Right ventricle myocardium inferior (tissue), 1 donor: ENCODE results near the gene FAM228B. TPM values are rescaled to one million over a fixed set of nuclear protein-coding genes. Genes with fewer than 3 reads are reported as not detected.
"Not testable (repeated sequence)": the region's sequence is repeated elsewhere in the genome, so short reads cannot be mapped to it uniquely, and the experiment has no call there.

Source experiments
- ATAC-seq: fragments of 200-7000 bp; cut with Tn5 transposase; one replicate; pipeline ENCODE4 v1.9.1; 2020; ENCODE audit warnings: mild to moderate bottlenecking, moderate library complexity
- DNase-seq: peaks from one replicate; pipeline ENCODE4 v3.0.0; 2021; ENCODE audit errors: missing footprints
- intact Hi-C: fragments of 100-400 bp; cut with DNase I; formaldehyde crosslinking; loops from one replicate; pipeline ENCODE4 v1.11.0; 2022
- total RNA-seq: library from RNA; stranded (reverse); fragmentation: NEBNext Ultra II Directional; extraction: Animal tissue kit (Norgen Biotek cat#: 25700); gene quantifications from one replicate; pipeline ENCODE4 v1.2.1, GENCODE V29; 2021
- donor health status: DM: no; HTN: yes; CAD: no; lungs with severe emphysema.

The FAM228B gene
- total RNA-seq, 1 donor from 2014 or later: 21.8 TPM

DNA sequence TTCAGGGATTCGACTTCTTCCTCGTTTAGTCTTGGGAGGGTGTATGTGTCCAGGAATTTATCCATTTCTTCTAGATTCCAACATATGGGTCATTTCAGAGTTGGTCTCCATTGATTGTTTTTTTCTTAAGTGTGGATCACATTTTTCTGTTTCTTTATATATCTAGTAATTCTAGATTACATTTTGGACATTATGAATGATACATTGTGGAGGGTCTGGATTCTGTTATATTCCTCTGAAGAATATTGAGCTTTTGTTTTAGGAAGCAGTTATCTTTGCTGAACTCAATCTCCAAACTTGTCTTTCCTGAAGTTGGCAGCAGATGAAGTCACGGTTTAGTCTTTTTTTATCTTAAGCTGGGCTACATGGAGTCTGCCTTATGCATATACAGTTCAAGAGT is 9.3 kb downstream of the FAM228B start:
- intact Hi-C loops: no loop called here
- no peak for ATAC-seq
- no peak for DNase-seq

DNA sequence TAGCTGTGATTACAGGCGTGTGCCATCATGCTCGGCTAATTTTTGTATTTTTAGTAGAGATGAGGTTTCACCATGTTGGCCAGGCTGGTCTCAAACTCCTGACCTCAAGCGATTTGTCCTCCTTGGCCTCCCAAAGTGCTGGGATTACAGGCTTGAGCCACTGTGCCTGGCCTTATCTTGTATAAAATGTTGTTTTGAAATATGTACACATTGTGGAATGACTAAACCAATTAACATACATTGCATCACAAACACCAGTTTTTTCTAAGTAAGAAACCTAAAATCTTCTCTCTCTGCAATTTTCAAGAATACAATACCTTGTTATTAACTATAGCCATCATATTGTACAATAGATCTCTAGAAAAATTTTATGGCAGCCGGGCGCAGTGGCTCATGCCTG is 17.0 kb downstream of the FAM228B start:
- intact Hi-C loops, ATAC-seq, DNase-seq: not testable (repeated sequence)

DNA sequence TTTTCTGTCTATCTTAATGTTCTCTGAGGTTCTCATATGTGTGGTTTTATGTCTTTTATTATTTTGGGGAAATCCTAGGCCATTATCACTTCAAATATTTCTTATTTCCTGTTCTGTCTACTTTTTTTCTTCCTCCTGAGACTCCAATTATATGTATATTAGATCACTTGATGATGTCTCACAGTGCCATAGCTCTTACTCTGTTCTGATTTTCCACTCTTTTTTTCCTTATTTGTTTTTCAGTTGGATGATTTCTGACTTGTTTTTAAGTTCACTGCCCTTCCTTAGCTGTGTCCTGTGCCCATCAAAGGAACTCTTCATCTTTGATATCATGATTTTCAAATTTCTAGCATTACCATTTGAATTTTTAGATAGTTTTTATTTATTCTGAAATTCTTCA is 24.1 kb downstream of the FAM228B start:
- ATAC-seq: no peak
- intact Hi-C loops: no loop called here
- DNase-seq: no peak

DNA sequence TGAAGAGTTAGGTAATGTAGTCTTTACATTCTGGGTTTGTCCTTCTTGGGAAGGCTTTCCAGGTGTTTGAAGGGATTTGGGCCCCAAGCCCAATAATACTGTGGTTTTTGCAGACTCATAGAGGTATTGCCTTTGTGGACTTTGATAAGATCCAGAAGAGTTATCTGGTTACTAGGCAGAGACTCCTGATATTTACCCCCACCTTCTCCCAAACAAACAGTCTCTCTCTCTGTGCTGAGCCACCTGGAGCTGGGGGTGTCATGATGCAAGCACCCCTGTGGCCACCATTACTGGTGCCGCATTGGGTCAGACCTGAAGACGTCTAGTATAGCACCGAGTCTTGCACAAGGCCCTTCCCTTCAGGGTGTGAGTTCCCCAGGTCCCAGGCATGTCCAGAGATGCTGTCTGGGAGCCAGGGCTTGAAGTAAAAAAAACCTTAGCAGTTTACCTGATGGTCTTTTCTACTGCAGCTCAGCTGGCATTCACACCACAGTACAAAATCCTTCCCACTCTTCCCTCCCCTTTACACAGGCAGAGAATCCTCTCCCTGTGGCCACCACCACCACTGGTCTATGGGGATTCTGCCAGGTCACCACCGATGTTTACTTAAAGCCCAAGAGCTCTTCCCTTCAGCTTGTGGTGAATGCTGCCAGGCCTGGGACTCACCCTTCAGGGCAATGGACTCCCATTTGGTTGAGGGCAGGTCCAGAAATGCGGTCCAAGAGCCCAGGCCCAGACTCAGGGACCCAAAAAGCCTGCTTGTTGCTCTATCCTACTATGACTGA is 29.3 kb downstream of the FAM228B start:
- ATAC-seq (no peak), DNase-seq (no peak)
- intact Hi-C loops: no loop called here

DNA sequence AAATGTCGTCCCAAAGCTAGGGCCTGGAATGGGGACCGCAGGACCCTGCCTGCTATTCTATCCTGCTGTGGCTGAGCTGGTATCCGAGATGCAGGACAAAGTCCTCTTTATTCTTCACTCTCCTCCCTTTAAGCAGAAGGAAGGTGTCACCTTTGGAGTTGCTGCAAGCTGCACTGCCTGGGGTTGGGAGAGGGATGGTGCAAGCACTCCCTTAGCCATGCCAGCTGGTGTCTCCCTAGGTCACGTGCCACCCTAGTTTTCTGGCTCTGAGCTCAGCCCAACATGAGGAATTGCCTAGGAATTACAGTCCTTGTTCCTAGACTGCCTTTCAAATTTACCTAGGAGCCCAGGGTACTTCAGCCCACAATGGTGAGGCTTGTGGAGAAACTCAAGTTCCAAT is 30.2 kb downstream of the FAM228B start:
- ATAC-seq (no peak), DNase-seq (no peak)
- intact Hi-C loops: no loop called here

DNA sequence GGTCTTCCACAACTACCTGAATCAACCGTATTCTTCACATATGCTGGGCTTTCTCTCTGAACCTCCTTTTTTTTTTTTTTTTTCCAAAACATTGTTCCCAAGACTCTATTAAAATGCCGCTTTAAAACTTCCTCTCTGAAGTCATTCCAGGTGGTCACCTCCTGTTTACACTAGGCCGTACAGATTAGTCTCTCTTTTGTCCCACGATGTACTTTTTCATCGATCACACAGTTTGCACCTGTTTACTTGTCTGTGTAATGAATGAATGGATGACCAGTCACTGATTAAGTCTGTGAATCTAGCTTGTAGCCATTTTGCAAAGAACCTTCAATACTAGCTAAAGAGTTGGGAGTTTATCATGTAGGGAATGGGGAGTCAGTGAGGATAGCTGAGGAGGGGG is 34.9 kb downstream of the FAM228B start:
- ATAC-seq (no peak), DNase-seq (no peak)
- intact Hi-C loops: no loop called here

DNA sequence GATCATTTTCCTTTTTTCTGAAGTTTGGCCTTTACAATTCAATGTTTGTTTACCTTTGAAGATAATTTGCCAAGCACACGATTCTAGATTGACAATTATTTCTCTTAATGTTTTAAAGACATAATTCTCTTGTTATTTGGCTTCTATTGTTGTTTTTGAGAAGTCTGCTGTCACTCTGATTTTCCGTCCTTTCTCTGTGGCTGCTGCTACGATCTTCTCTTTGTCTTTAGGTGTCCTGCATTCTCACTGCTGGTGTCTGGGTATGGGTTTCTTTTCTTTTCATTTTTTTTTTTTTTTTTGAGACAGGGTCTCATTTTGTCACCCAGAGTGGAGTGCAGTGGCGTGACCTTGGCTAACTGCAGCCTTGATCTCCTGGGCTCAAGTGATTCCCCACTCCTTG is 36.4 kb downstream of the FAM228B start:
- DNase-seq (no peak), ATAC-seq (no peak)
- intact Hi-C loops: no loop called here

DNA sequence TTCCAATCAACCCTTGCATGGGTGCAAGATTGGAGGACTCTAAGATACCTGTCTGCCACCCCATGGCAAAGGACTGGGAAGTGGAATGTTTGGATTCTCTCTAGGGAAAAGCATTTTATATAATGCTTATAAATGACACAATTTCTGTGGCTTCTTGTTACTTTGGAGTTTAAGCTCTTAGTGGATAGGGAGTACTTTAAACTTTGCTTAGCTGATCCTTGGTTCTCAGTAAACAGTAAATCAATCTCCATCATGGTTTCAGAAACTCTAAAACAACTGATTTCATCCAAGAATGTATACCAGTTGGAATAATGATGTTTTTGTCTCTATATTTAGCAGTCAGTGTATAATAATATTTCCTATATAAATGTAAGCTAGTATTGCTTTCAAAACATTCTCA is 37.5 kb downstream of the FAM228B start:
- intact Hi-C loops: no loop called here
- DNase-seq (no peak), ATAC-seq (no peak)

DNA sequence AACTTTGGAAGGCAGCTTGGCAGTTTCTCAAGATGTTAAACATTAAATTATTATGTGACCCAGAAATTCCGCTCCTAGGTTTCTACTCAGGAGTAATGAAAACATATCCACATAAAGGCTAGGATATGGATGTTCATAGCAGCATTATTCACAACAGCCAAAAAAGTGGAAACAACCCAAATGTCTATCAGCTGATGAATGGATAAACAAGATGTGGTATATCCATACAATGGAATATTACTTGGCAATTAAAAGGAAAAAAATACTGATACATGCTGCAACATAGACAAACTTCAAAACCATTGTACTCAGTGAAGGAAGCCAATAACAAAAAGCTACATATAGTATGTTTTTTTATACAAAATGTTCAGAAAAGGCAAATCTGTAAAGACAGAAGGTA is 39.2 kb downstream of the FAM228B start:
- DNase-seq (no peak), ATAC-seq (no peak)
- intact Hi-C loops: no loop called here

DNA sequence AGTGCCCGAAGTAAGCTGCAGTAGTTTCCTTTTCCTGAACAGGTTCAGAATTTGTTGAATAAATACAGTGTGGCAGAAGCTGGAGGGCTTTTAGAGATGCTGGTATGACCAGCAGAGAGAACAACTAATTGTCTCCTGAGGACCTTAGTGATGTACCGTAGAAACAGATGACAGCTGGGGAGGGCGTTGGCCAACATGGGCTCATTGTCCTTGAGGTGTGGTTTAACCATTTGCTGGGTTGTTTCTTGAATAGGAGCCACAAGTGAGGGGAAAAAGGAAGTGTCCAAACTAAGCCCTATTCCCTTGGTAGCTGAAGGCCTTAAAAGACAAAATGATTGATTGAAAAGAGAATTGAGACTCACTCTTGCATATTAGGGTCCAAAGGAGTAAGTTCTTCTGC is 39.9 kb downstream of the FAM228B start:
- intact Hi-C loops: no loop called here
- ATAC-seq (no peak), DNase-seq (no peak)

DNA sequence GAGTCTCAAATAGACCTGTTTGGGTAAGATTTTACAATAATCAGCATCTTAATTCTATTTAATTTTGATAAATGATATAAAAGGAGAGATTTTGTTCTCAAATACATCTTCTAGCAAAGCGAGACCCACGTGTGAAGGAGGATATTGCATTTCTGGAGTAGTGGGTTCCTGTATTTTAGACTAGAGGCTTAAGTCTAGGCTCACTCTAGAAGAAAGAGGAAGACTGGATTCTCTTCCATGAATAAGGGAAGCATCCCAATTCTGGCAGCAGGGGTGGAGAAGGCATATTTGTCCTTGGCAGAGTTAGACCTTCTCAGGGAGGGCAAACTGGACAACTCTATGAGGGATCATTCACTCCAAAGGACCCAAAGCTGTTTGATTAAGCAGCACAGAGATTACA is 40.3 kb downstream of the FAM228B start:
- ATAC-seq (no peak), DNase-seq (no peak)
- intact Hi-C loops: no loop called here

DNA sequence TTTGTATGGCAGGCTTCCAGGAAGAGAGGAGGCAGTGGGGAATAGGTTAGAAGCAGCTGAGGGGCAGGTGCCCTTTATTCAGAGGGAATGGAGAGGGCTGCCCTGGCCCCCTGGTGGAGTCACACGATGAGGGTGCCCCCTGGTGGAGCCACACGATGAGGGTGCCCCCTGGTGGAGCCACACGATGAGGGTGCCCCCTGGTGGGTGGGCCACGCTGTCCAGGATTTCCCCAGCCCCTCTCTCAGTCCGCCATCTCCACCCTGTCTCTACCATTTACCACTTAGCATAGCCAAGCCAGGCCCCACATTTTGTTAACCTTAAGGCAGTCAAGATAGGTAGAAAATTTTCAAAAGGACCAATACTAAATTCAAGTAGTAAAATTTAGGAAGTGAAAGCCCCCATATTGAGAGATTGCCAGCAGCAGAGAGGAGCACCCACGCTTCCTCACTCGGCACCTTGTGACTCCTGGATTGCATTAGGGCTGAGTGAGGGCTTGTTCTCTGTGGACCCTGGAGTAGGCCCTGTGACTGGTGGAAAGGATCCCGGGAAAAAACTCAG is 41.2 kb downstream of the FAM228B start:
- DNase-seq (no peak), ATAC-seq (no peak)
- intact Hi-C loops: no loop called here

DNA sequence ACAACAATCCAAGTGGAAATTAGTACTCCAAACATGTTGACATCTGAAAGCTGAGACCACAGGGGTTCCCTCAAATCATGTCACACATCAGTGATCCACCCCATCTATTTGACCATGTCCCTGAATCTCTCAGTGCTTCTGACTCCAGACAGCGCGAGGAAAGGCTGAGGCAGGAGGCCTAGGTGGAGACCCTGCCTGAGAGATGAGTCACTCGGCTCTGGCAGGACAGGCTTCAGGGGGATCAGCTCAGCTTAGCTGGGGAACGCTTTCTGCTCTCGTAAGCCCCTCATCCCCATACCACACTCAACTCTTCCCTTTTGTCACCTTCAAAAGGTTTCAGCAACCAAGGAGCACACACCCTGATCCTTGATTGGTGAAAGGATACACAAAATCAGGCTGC is 45.8 kb downstream of the FAM228B start:
- ATAC-seq: no peak
- DNase-seq: no peak
- intact Hi-C loops: no loop called here

DNA sequence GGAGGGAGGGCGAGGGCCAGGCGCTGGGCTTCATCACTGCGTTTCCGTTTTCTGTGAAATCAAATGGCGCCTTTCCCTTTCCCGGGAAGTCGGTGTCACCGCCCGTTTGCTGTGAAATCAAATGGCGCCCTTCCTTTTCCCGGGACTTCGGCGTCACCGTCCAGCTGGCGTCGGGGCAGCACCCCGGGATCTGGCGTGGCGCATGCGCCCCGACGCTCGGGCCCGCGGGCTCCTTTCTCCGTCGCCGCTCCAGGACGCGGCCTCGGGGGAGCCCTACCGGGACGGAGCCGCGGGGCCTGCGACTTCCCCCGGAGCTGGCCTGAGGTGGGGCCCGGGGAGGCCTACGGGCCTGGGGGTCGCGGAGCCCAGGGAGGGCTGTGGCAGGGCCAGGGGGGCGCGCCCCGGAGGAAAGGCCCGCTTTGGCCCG is 51.6 kb downstream of the FAM228B start, which contains the start of gene FAM228A:
Gene FAM228A, plus strand, starts transcription at position 203 of the 427 bp plus-strand sequence. CDS start 428 bp downstream, outside the sequence.
- ATAC-seq (peak; percentile 28), DNase-seq (no peak)
- intact Hi-C loops: no loop called here

DNA sequence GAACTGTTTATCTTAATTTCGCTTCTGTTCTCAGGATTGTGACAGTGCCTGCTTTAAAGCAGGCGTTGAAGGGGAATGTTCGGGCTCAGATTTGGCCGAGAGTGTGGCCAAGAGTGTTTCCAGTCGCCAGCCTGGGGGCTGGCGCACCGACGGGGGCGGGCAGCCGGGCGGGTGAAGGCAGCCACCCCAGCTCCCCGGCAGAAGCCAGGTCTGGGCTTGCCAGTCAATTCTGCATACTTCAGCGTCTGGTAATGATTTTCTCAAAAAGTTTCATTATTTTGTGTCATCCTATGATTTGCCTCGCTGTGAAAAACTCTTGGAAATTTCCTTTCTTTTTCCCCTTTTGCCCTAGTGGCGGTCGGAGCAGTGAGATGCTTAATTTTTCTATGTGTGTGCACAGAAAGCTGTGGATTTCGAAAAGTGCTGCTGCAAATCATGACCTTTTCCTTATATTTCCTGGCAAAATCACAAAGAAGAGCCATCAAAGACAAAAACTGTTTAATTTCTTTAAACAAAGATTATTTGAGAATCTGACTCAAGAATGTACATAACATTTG is 52.4 kb downstream of the FAM228B start:
- intact Hi-C loops: no loop called here
- no peak for DNase-seq
- no peak for ATAC-seq

DNA sequence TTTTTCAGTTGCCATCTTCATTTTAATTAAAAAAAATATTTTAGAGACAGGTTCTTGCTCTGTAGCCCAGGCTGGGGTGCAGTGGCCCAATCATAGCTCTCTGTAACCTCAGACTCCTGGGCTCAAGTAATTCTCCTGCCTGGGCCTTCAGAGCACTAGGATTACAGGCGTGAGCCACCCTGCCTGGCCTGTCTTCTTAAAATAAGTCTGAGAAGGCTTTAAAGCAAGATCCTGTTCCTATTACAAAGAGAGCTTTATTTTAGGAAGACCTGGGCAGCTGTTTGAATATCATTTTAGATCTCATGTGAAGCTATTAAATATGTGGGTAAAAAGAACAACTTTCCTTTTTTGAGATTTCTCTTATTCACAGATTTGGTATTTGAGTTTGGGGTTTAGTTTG is 53.1 kb downstream of the FAM228B start:
- ATAC-seq (no peak), DNase-seq (no peak)
- intact Hi-C loops: no loop called here

DNA sequence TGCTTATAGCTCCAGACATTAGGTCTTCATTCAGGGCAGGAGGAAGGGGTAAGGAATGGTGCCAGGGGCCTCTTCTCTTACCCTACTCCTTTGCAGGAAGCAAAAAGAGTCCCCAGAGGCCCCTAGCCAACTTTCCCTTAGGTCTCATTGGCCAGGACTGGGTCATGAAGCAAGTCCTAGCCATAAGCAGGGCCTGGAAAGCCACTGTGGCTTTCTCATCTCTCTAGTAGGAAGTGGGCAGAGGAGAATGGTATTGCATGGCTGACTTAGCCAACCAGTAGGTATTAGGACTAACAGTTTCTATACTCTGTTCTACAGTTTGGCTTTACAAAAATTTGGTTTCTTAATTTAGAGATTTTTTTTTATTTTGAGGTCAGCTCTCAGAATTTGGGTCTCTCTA is 56.4 kb downstream of the FAM228B start:
- DNase-seq: no peak
- intact Hi-C loops: no loop called here
- no peak for ATAC-seq

DNA sequence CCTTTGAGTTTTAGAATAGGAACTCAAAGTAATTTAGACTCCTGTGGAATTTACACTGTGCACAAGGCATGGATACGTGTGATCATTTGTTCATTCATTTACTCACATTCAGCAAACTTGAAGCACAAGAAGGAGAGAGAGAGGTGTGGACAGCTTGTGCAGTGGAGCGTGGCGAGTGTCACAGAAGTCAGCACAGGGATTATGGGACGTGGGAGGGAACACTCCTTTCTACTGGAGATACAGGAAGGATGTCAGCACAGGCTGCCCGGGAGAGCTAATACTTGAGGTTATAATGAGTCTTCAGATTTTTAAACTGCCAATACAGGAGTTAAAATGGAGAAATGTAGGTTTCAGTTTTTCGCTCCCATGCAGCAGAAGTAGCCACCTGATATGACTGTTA is 58.6 kb downstream of the FAM228B start:
- intact Hi-C loops: no loop called here
- DNase-seq (no peak), ATAC-seq (no peak)

DNA sequence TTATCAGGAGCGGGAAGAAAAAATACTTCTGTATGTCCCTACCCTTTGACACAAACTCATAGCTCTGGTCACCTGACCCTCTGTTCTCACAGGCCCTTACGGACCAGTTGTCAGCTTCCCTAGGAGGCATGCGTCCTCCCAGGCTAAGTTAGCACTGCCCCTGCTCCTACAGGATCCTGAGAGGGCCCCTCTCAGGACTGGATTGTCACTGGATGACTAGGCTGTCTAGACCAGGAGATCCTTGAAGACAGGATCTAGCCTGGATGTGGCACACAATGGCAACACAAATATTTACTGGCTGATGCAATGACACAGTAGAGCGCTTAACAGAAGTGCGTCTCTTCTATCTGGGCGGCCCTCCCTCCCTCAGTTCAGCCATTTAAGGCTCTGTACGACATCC is 59.2 kb downstream of the FAM228B start:
- intact Hi-C loops: no loop called here
- no peak for ATAC-seq
- DNase-seq: no peak

DNA sequence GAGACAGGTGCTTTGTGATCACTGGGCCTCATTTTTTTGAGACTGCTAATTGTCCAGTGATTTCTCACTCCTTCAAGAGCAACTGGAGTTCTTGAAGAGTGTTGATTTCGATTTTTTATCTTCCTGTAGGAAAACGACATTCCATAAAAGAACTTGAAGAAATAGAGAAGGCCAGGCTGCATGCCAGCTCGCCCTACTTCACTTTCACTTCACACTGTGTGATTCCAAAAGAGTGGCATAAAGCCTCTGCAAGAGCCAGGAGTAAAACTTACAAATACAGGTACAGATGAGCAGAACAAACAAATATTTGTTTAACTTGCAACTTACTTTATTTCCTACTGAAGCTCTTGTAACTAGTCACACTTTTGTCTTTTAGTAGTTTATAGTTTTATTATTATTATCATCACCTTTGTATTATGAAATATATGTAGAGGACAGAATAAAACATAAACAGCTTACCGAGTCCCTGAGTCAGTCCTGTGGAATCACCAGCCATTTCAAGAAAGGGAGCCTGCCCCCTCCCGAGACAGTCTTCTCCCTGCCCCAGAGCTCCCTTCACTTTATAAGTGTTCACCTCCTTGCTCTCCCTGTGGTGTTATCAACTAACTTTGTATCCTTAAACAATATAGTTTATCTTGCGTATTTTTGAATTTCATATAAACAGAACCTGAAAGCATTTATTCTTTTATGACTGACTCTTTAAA is 60.2 kb downstream of the FAM228B start:
- no peak for ATAC-seq
- intact Hi-C loops: no loop called here
- no peak for DNase-seq
